Right ventricle myocardium superior (tissue), 1 donor: ENCODE data around the gene CALU. TPM values are rescaled to one million over a fixed set of nuclear protein-coding genes. Genes with fewer than 3 reads are reported as not detected.

Experiments
- total RNA-seq: library from RNA; stranded (reverse); fragmentation: NEBNext Ultra II Directional; extraction: Animal tissue kit (Norgen Biotek cat#: 25700); gene quantifications from one replicate; pipeline ENCODE4 v1.2.1, GENCODE V29; 2021
- donor health status: DM: no; HTN: yes; CAD: no; lungs with severe emphysema.

CALU gene
- total RNA-seq, 1 donor from 2014 or later: 165 TPM

Other genes with a start within 250 kb of the CALU start
- gene GARIN1A, start 67.1 kb upstream of the CALU start, total RNA-seq: 1.7 TPM
- gene OPN1SW, start 36.4 kb downstream of the CALU start, total RNA-seq: not detected
- gene CCDC136, start 52.6 kb downstream of the CALU start, total RNA-seq: 5.2 TPM
- 601 TPM for gene FLNC, start 91.0 kb downstream of the CALU start, total RNA-seq
- gene ATP6V1F, start 123.5 kb downstream of the CALU start, total RNA-seq: 119 TPM
- gene KCP, start 171.3 kb downstream of the CALU start, total RNA-seq: 0.11 TPM
- 1.9 TPM for gene IRF5, start 198.6 kb downstream of the CALU start, total RNA-seq